ENCODE data around the gene TMEM209. TPM values are rescaled to one million over a fixed set of nuclear protein-coding genes. Genes with fewer than 3 reads are reported as not detected.

TMEM209 gene
- total RNA-seq, 2 donors from 2014 or later = 18.6 to 21.8 TPM

DNA sequence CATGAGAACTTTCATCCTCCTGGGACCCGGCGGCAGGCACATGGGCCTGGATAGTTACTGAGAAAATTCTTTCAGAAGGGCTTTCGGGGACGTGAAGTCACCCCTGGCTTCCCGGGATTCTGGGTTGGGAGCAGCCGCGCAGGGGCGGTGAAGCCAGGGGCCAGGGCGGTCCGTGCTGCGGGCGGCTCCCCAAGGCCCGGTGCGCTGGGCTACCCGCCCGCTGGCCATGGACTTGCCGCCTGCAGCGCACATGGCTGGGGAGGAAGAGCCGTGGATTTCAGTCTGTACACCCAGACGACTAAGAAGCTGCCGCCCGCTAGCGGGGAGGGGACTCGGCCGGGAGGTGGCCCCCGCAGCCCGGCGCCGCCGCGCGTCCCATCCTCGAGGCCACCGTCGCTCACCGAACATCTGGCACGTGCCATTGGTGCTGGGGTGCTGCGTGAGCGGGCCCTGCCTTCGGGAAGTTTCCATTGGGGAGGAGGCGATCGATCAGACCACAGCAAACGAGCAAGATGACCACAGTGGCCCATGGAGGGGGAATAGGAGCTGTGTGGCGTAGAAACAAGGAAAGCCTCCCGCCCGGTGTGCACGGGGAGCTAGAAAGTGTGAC is 64.5 kb downstream of the TMEM209 start:
- no peak overlapping the region for H3K27ac ChIP-seq
- TF ChIP-seq, protein P1, sequence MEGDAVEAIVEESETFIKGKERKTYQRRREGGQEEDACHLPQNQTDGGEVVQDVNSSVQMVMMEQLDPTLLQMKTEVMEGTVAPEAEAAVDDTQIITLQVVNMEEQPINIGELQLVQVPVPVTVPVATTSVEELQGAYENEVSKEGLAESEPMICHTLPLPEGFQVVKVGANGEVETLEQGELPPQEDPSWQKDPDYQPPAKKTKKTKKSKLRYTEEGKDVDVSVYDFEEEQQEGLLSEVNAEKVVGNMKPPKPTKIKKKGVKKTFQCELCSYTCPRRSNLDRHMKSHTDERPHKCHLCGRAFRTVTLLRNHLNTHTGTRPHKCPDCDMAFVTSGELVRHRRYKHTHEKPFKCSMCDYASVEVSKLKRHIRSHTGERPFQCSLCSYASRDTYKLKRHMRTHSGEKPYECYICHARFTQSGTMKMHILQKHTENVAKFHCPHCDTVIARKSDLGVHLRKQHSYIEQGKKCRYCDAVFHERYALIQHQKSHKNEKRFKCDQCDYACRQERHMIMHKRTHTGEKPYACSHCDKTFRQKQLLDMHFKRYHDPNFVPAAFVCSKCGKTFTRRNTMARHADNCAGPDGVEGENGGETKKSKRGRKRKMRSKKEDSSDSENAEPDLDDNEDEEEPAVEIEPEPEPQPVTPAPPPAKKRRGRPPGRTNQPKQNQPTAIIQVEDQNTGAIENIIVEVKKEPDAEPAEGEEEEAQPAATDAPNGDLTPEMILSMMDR (IDR thresholded peaks at IDR 0.05) = no peak
- no peaks in the 10 kb centered on the region for H3K36me3 ChIP-seq
- intact Hi-C loops (cut with DNase I) = no loop called here
- H3K9ac ChIP-seq (ENCODE audit: low read depth in 2 of 2, low read length in 2 of 2) = peak overlapping the region; percentile 79 to 80
- H3K9me3 ChIP-seq = no peaks in the 10 kb centered on the region
- no peaks in the 10 kb centered on the region for H3K27me3 ChIP-seq
- DNase-seq = peak; percentile 19
- H3K4me1 ChIP-seq = peaks cover 4% of the 10 kb centered on the region
- peak overlapping the region; percentile 61 for H3K4me3 ChIP-seq

DNA sequence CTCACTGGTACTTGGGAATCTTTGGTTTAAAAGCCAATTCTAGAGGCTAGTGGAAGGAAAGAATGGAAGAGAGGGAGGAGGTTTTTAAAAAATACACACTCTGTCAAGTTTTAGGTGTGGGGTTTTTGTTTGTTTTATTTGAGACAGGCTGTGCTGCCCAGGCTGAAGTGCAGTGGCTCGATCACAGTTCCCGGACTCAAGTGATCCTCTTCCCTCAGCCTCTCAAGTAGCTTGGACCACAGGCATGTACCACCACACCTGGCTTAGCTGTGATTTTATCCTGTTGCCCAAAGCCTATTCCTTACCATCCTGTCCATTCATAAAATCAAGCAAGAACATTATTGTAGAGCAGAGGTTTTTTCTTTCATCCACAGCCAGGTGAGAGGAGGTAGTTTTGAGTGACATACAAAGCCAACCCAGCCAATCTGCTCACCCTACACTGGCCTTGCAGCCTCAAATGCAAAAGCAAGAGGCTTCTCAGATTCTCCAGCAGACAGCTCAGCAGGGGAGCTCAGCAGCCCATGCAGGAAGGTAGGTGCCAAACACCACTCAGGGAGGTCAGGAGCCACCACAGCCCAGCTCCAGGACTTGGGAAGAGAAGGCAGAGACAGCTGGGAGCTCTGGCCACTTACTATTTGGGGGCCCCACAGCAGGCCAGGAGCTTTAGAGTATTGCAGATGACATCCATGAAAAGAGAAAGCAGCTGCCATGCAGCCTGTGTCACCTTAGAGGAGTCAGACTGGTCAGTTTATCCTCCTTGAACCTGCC is 65.8 kb downstream of the TMEM209 start:
- Histone ChIP-seq H3K36me3 (no peaks in the 10 kb centered on the region), H3K27ac (no peak overlapping the region)
- intact Hi-C loops (cut with DNase I) = no loop called here

DNA sequence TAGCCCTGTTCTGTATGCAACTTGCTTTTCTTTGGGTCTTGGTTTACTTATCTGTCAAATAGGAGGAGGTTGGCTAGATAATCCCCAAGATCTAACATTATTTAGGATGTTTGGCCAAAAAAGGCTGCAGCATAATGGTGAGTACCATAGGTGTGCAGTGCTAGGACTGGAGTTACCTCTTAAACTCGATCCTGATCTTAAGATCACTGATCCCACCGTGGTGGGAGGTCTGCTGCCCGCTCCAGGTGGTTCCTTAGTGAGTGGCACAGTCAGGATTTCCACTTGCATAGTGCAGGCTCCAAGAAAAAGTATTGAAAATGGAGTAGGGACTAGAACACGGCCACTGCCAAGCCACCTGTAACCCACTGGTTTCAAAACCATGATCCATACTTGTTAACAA is 68.0 kb downstream of the TMEM209 start:
- no peak for DNase-seq
- intact Hi-C loops (cut with DNase I) = no loop called here
- no peaks in the 10 kb centered on the region for H3K36me3 ChIP-seq
- H3K4me3 ChIP-seq = no peak overlapping the region
- TF ChIP-seq, protein P1 (IDR thresholded peaks at IDR 0.05) = no peak
- H3K27ac ChIP-seq = no peak overlapping the region
- H3K9me3 ChIP-seq = no peaks in the 10 kb centered on the region
- H3K27me3 ChIP-seq = no peaks in the 10 kb centered on the region
- no peak overlapping the region for H3K9ac ChIP-seq (ENCODE audit: low read depth in 2 of 2, low read length in 2 of 2)
- H3K4me1 ChIP-seq = peaks cover 4% of the 10 kb centered on the region

More for the DNA sequence above, 65.8 kb downstream of the TMEM209 start:
- Histone ChIP-seq H3K4me3 (no peak overlapping the region), H3K27me3 (no peaks in the 10 kb centered on the region), H3K9ac (ENCODE audit: low read depth in 2 of 2, low read length in 2 of 2) (no peak overlapping the region), H3K9me3 (no peaks in the 10 kb centered on the region), H3K4me1 (peaks cover 4% of the 10 kb centered on the region)
- TF ChIP-seq, protein P1 (IDR thresholded peaks at IDR 0.05) = no peak
- DNase-seq = no peak

DNA sequence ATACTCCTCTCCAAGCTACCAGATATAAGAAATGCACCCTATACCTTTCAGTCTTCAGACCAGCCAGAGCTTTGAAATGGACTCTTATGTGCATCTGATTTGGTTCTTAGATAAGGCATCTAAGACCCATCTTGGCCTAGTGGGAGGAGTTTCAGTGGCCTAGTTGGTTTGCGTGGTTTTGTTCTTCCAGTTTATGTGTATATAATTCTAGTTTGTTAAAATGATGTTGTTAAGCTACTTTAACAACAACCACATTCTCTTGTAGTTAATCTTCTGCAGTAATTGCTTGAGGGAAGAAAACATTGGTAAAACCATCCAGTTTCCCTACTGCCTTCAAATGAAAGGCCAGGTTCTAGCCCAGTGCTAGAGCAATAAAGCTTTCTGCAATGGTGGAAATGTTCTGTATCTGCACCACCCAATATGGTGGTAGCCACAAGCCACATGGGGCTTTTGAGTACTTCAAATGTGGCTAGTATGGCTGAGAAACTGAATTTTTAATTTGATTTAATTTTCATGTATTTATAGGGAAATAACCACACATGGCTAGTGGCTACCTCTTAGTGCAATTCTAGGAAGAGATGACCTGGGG is 68.5 kb downstream of the TMEM209 start:
- TF ChIP-seq, protein P1 (IDR thresholded peaks at IDR 0.05) = no peak
- no peak for DNase-seq
- intact Hi-C loops (cut with DNase I) = no loop called here
- Histone ChIP-seq H3K27ac (no peak overlapping the region), H3K36me3 (no peaks in the 10 kb centered on the region), H3K9ac (ENCODE audit: low read depth in 2 of 2, low read length in 2 of 2) (no peak overlapping the region), H3K27me3 (no peaks in the 10 kb centered on the region), H3K4me3 (no peak overlapping the region), H3K4me1 (peaks cover 4% of the 10 kb centered on the region), H3K9me3 (no peaks in the 10 kb centered on the region)

DNA sequence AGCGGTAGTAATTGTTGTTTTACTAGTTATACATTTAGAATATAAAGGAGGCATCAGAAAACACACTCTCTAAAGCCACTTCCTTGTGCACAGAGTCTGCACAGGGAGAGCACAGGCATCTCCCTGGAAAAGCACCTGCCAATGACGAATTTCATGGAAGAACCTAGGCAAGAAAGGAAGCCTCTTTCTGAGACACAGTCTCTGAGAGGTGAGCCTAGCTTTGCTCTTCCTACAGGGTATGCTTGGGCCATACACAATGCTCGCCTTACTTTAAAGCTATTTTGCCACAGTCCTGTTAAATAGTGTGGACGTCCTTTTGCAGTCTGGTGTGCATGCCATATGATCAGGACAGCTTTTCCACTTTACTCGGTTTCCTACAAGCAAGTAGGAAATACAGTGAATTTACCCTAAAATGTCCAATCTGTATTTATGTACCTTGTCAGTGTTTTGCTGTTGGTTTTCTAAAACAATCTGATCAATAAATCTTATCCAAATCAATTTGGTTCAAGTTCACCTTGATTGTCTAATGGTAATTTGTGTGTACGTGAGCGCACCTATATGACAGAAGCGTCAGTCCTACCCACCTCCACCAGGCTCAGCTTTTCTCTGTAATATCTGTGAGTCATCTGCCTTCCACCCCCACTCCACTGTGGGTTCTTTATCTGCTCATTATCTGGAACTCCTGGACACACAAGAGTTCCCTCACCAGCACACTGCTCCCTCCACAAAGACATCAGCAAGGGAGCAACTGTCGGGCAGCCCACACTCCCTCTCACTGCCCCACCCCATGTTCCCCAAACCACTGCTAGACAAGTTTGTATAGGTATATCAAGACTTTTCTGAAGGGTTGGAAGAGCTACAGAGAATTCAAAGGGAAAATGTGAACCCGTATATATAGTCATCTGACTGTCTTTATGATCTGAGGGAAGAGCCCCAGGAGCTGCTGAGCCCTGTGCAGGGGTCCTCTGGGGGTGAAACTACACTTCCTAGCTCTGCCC is 69.7 kb downstream of the TMEM209 start:
- TF ChIP-seq, protein P1 (IDR thresholded peaks at IDR 0.05) = no peak
- Histone ChIP-seq H3K9me3 (no peaks in the 10 kb centered on the region), H3K9ac (ENCODE audit: low read depth in 2 of 2, low read length in 2 of 2) (no peak overlapping the region), H3K27ac (no peak overlapping the region), H3K4me1 (no peaks in the 10 kb centered on the region), H3K4me3 (no peak overlapping the region), H3K36me3 (no peaks in the 10 kb centered on the region), H3K27me3 (no peaks in the 10 kb centered on the region)
- intact Hi-C loops (cut with DNase I) = no loop called here
- no peak for DNase-seq

Measured in colonic mucosa (tissue), 4 donors.